Activated CD8-positive, alpha-beta memory T cell treated with anti-CD3 and anti-CD28 coated beads, Interleukin-2, amount 50 U/mL, for 1 hour (primary cell): ENCODE results near the gene GUCA2B.

Experiments used
- DNase-seq: peaks from one replicate; pipeline ENCODE4 v3.0.0-alpha.2; 2020; ENCODE audit errors: extremely low read depth

The GUCA2B gene

GRCh38 chr1:42184616-42185015 lies 31.4 kb downstream of the GUCA2B start:
- no peak for DNase-seq

- DNase-seq = no peak
These were observed 32.9 kb downstream of the GUCA2B start for GRCh38 chr1:42186152-42186551.

GRCh38 chr1:42189931-42190853 lies 37.0 kb downstream of the GUCA2B start:
- no peak for DNase-seq

- no peak for DNase-seq
These were observed 38.1 kb downstream of the GUCA2B start for GRCh38 chr1:42191319-42191718.

DNA sequence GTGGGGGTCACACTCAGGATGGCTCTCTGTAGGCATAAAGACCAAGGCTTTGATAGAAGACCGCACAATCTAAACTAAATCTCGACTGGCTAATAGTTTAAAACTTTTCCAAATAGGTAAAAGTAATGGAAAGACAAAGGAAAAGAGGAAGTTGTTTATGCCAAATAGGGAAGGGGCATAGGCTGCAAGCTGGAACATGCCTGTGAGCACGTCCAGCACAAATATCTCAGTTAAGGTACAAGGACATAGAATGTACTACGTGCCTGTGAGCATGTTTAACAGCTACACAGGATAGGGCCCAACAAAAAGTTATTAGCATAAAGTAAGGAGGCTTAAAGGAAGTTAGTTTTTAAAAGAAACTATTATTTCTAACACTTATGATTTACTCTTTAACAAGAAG lies 38.9 kb downstream of the GUCA2B start:
- DNase-seq = no peak

GRCh38 chr1:42195841-42196240 lies 42.6 kb downstream of the GUCA2B start:
- no peak for DNase-seq

GRCh38 chr1:42198251-42198650 lies 45.0 kb downstream of the GUCA2B start:
- no peak for DNase-seq

- no peak for DNase-seq
These were observed 48.8 kb downstream of the GUCA2B start for GRCh38 chr1:42201986-42202385.
